HepG2 (cell line): Measurements from ENCODE around the gene ACOX3. TPM values are rescaled to one million over a fixed set of nuclear protein-coding genes. Genes with fewer than 3 reads are reported as not detected.

Source experiments
- ATAC-seq: fragments of 200-7000 bp; cut with Tn5 transposase; 3 replicates; pipeline ENCODE4 v1.9.1; 2020; ENCODE audit warnings: mild to moderate bottlenecking, moderate library complexity
- BruUV-seq: library from RNA; stranded (reverse); fragments of 400-500 nt; replicated peaks from 2 replicates; lab custom pipeline; 2021; lab: Mats Ljungman, UMichigan
- CTCF ChIA-PET: fragments of 300-600 bp; formaldehyde crosslinking; extraction: SDS; loops from one replicate; lab custom pipeline; 2021; ENCODE audit warnings: low total read pairs, inconsistent platforms, low intra/inter-chr PET ratio; lab: Yijun Ruan, JAX
- POLR2A ChIA-PET: fragments of 350-600 bp; sonication (Branson Sonifier 250); formaldehyde crosslinking; loops from one replicate; lab custom pipeline; 2020; ENCODE audit warnings: antibody characterized with exemption, inconsistent platforms; lab: Yijun Ruan, JAX
- DNase-seq: peaks from one replicate; pipeline ENCODE4 v3.0.0-alpha.2; 2015; ENCODE audit warnings: low spot score
- FAIRE-seq: peaks from 3 replicates; lab custom pipeline; 2011; peaks lifted over from hg19 to GRCh38; lab: Jason Lieb, UNC
- H2AFZ ChIP-seq: one replicate; pipeline ENCODE4 v1.6.1; 2011; ENCODE audit warnings: low read length, inconsistent platforms
- H3K27ac ChIP-seq: fragments of 300-600 bp; 3 replicates; pipeline ENCODE4 v1.8.0; 2011; ENCODE audit warnings: mixed run types, mild to moderate bottlenecking, mixed read lengths, low read length, inconsistent platforms; ENCODE audit not compliant: insufficient read depth; ENCODE audit errors: extremely low read length
- H3K27me3 ChIP-seq, 2 experiments: fragments of 200-600 bp in 1 of 2; 2 replicates in 1 of 2; 3 replicates in 1 of 2; pipeline versions ENCODE4 v1.6.0 to v1.8.0; 2011; ENCODE audit warnings: low read length in 2 of 2, mild to moderate bottlenecking in 2 of 2, moderate library complexity in 2 of 2, inconsistent platforms in 1 of 2; ENCODE audit not compliant: insufficient read depth in 2 of 2, control insufficient read depth in 1 of 2
- H3K36me3 ChIP-seq, 2 experiments: fragments of 200-600 bp in 1 of 2; replicated peaks in 1 of 2; 2 replicates in 1 of 2; 3 replicates in 1 of 2; pipeline versions ENCODE4 v1.5.1 to v1.8.0; 2011; ENCODE audit warnings: low read length in 2 of 2, inconsistent platforms in 1 of 2; ENCODE audit not compliant: insufficient read depth in 2 of 2, control insufficient read depth in 1 of 2
- H3K4me1 ChIP-seq: 2 replicates; pipeline ENCODE4 v1.5.1; 2012; ENCODE audit warnings: low read length, inconsistent platforms; ENCODE audit not compliant: insufficient read depth
- H3K4me2 ChIP-seq: 2 replicates; pipeline ENCODE4 v1.6.0; 2011; ENCODE audit warnings: low read depth, low read length, inconsistent platforms
- H3K4me3 ChIP-seq, 3 experiments: fragments of 200-600 bp in 1 of 3; sonication (generic), shearing (Covaris generic) in 1 of 3; replicated peaks in 1 of 3; 2 replicates each; pipeline ENCODE4 v1.5.1; 2011 to 2016; ENCODE audit warnings: low read length in 3 of 3, inconsistent platforms in 2 of 3, low read depth in 2 of 3, mild to moderate bottlenecking in 2 of 3, control low read depth in 1 of 3, mixed read lengths in 1 of 3; ENCODE audit not compliant: insufficient read depth in 1 of 3
- H3K79me2 ChIP-seq: one replicate; pipeline ENCODE4 v1.6.1; 2011; ENCODE audit warnings: low read length, inconsistent platforms; ENCODE audit not compliant: insufficient read depth
- H3K9ac ChIP-seq: 2 replicates; pipeline ENCODE4 v1.6.0; 2011; ENCODE audit warnings: mild to moderate bottlenecking, low read depth, low read length, inconsistent platforms; ENCODE audit not compliant: insufficient read depth
- H3K9me3 ChIP-seq: 2 replicates; pipeline ENCODE4 v1.5.1; 2012; ENCODE audit warnings: mild to moderate bottlenecking, low read length
- H4K20me1 ChIP-seq: 2 replicates; pipeline ENCODE4 v1.6.0; 2011; ENCODE audit warnings: inconsistent platforms, mild to moderate bottlenecking, low read length, moderate library complexity; ENCODE audit not compliant: insufficient read depth
- ATF7 ChIP-seq, 2 experiments: fragments of 450-650 bp in 1 of 2; sonication (generic) in 1 of 2; formaldehyde crosslinking in 1 of 2; IDR thresholded peaks; 2 replicates each; pipeline versions ENCODE4 v1.4.0 to v1.6.1; 2016 to 2020; ENCODE audit warnings: antibody characterized with exemption in 1 of 2, mild to moderate bottlenecking in 1 of 2, missing genetic modification reagents in 1 of 2
- ETV6 ChIP-seq: sonication (generic); formaldehyde crosslinking; conservative IDR thresholded peaks from 2 replicates; pipeline ENCODE4 v1.4.0; 2020; ENCODE audit warnings: missing genetic modification reagents
- HOXA7 ChIP-seq: sonication (generic); formaldehyde crosslinking; IDR thresholded peaks from 2 replicates; pipeline ENCODE4 v1.8.1; 2022; ENCODE audit warnings: mild to moderate bottlenecking, missing genetic modification reagents, moderate library complexity
- PAF1 ChIP-seq: IDR thresholded peaks from 2 replicates; pipeline ENCODE4 v1.6.1; 2016; ENCODE audit warnings: missing genetic modification reagents, missing compliant biosample characterization
- PHB2 ChIP-seq: fragments of 450-650 bp; IDR thresholded peaks from 2 replicates; pipeline ENCODE4 v1.6.1; 2018; ENCODE audit not compliant: partially characterized antibody
- RFX3 ChIP-seq: IDR thresholded peaks from 2 replicates; pipeline ENCODE4 v1.6.1; 2016; ENCODE audit warnings: missing biosample characterization, missing genetic modification reagents
- SNAI1 ChIP-seq: sonication (generic); formaldehyde crosslinking; IDR thresholded peaks from 2 replicates; pipeline ENCODE4 v1.5.0; 2020; ENCODE audit warnings: mild to moderate bottlenecking, missing genetic modification reagents, borderline replicate concordance
- ZNF720 ChIP-seq: sonication (generic); formaldehyde crosslinking; IDR thresholded peaks from 2 replicates; pipeline ENCODE4 v1.4.0; 2020; ENCODE audit warnings: missing genetic modification reagents
- ZNF746 ChIP-seq: sonication (generic); formaldehyde crosslinking; IDR thresholded peaks from 2 replicates; pipeline ENCODE4 v1.8.0; 2022; ENCODE audit warnings: mild to moderate bottlenecking, missing genetic modification reagents
- ZSCAN21 ChIP-seq: sonication (generic); formaldehyde crosslinking; IDR thresholded peaks from 2 replicates; pipeline ENCODE4 v1.8.0; 2022; ENCODE audit warnings: mild to moderate bottlenecking, missing genetic modification reagents, moderate library complexity, borderline replicate concordance
- WGBS: methylation state at CpG from one replicate; pipeline ENCODE4 v1.1.6; 2017; ENCODE audit warnings: low lambda C conversion rate; 5-methylcytosine and 5-hydroxymethylcytosine counted together
- in situ Hi-C: cut with HindIII; loops from 2 replicates; pipeline ENCODE4 v1.10.0; 2017; ENCODE audit warnings: low pct_unique_long_range_greater_than_20kb; ENCODE audit not compliant: extremely low pct_ligation_motif_present
- intact Hi-C: fragments of 100-400 bp; cut with micrococcal nuclease; formaldehyde crosslinking; loops from one replicate; pipeline ENCODE4 v1.10.0; 2022; ENCODE audit not compliant: unreplicated experiment
- polyA plus RNA-seq, 8 experiments: library from polyadenylated mRNA; depleted of rRNA in 3 of 8; stranded (reverse) in 7 of 8; unstranded in 1 of 8; fragments of >200 nt; fragmentation: Illumina TruSeq in 4 of 8; extraction: Trizol in 4 of 8; gene quantifications; 2 replicates each; pipeline versions ENCODE4 v1.2.1 to v1.2.3, GENCODE V29; 2011 to 2016; ENCODE audit warnings: low read depth in 4 of 8, missing spikeins in 1 of 8, mixed read lengths in 1 of 8; ENCODE audit not compliant: insufficient read depth in 1 of 8
- total RNA-seq, 5 experiments: library from RNA; depleted of rRNA; stranded (reverse); fragments of >200 nt; fragmentation: Illumina TruSeq; extraction: Trizol; gene quantifications; 2 replicates each; pipeline ENCODE4 v1.2.3, GENCODE V29; 2016; ENCODE audit warnings: low read depth in 1 of 5

ACOX3 gene
- total and polyA plus RNA-seq, 2 of the 13 experiments (the other 11 are each of a cell fraction or from before 2014, with no cell fraction given) = 4.2 to 17.8 TPM

DNA sequence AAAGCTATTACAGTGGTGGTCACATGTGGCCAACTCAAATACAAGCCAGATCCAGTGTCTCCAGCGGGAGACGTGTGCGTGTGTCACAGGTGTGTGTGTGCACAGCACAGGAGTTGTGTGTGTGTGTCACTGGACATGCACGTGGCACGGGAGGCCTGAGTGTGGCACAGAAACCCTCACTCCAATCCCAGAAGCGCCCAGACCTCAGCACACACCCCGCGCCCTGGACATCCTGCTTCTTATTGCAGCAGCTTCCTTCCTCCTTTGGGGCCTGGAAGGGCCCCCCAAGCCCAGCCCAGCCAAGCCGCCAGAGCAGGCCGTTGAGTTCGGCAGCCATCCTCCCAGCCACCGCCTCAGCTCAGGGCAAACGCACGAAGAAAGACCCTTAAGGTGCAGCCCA lies 37.9 kb downstream of the ACOX3 start:
- TF ChIP-seq PHB2 = no peak
- TF ChIP-seq ATF7 (IDR thresholded peaks at IDR 0.05) = no peak
- no peak for TF ChIP-seq ATF7 (CRISPR knock-in tag; IDR thresholded peaks at IDR 0.05)
- no peak for TF ChIP-seq ZSCAN21
- no peak for TF ChIP-seq PAF1 (CRISPR knock-in tag)
- no peak for TF ChIP-seq SNAI1
- TF ChIP-seq HOXA7 (CRISPR knock-in tag) = no peak
- TF ChIP-seq RFX3 (CRISPR knock-in tag) = no peak
- TF ChIP-seq ETV6 (CRISPR knock-in tag) = no peak
- Histone ChIP-seq H4K20me1 (no peaks in the 10 kb centered on the region; the same call in 1 of the 2 replicates), H3K9me3 (no peaks in the 10 kb centered on the region), H3K36me3 (peaks cover 2 to 13% of the 10 kb centered on the region in 2 experiments; a peak in 3 of 5 replicates), H3K27me3 (no peaks in the 10 kb centered on the region), H3K79me2 (no peaks in the 10 kb centered on the region), H3K4me1 (no peaks in the 10 kb centered on the region), H2AFZ (no peak overlapping the region), H3K9ac (no peak overlapping the region), H3K4me3 (no peak overlapping the region), H3K4me2 (no peak overlapping the region), H3K27ac (no peak overlapping the region)
- no TSS peak for BruUV-seq
- no peak for DNase-seq
- ChIA-PET CTCF (interaction anchor here (1.0 to 4.4 kb wide), 4 partner anchors 82 to 165 kb away, joined by 3 to 29 read pairs (median 15); no protein-coding TSS in a partner anchor), POLR2A (no interaction called here)
- in situ Hi-C loops = loop anchor here (5.0 to 10.0 kb wide), 3 partner anchors 135 to 238 kb away; partner anchors contain the start of gene HTRA3
- ATAC-seq = no peak
- 90% methylated on average over 11 of the region's 14 CpGs for WGBS
- FAIRE-seq = no peak
- intact Hi-C loops = loop anchor here (1.0 to 2.0 kb wide), 4 partner anchors 82 to 226 kb away; no protein-coding TSS in a partner anchor

DNA sequence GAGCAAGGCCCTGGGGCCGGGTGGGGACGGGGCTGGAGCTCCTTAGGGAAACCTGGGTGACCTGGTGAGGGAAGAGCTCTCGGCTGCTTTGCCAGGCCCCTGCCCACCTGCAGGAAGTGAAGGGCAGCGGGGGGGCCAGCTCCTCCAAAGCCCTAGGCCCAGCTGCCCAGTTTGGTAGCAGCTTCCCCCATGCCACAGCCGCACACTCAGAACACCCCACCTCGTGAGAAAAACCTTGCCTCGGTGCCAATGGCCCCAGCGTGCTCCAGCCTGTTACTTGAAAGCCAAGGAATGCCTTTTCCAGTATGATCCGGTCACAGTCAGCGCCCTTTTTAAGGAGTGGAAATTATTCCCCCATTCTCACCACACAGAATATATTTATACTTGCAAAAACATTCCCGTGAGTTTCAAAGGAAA lies 38.3 kb downstream of the ACOX3 start:
- Histone ChIP-seq H2AFZ (no peak overlapping the region), H3K27ac (no peak overlapping the region), H3K79me2 (no peaks in the 10 kb centered on the region), H3K9ac (no peak overlapping the region)
- no peak for FAIRE-seq
- DNase-seq = no peak
- ATAC-seq = no peak
- in situ Hi-C loops = loop anchor here (5.0 to 10.0 kb wide), 3 partner anchors 135 to 237 kb away; partner anchors contain the start of gene HTRA3
- 93% methylated on average over 9 of the region's 11 CpGs for WGBS
- BruUV-seq = no TSS peak
- TF ChIP-seq ZNF746 (no peak), ZNF720 (CRISPR knock-in tag) (no peak)
- TF ChIP-seq, all 625 proteins: peak for 0
- Histone ChIP-seq H4K20me1 (no peaks in the 10 kb centered on the region; the same call in 1 of the 2 replicates), H3K4me2 (no peak overlapping the region), H3K9me3 (no peaks in the 10 kb centered on the region), H3K4me3 (no peak overlapping the region), H3K4me1 (no peaks in the 10 kb centered on the region), H3K36me3 (peaks cover 2 to 13% of the 10 kb centered on the region in 2 experiments; a peak in 3 of 5 replicates), H3K27me3 (no peaks in the 10 kb centered on the region)
- ChIA-PET POLR2A (no interaction called here), CTCF (interaction anchor here (1.9 to 4.4 kb wide), 2 partner anchors 82 to 161 kb away, joined by 10 to 29 read pairs; no protein-coding TSS in a partner anchor)
- intact Hi-C loops = loop anchor here (2.0 kb wide), 1 partner anchor 225 kb away; no protein-coding TSS in a partner anchor
